Measurements from ENCODE around the gene EIF2S2.

GRCh38 chr20:34074101-34074760, 37.8 kb downstream of the EIF2S2 start:
- TF ChIP-seq POLR2A (IDR thresholded peaks at IDR 0.05) (no peak), CTCF (IDR thresholded peaks at IDR 0.05) (no peak), EP300 (IDR thresholded peaks at IDR 0.05) (no peak)

Measured in gastroesophageal sphincter (tissue), 3 donors.